GM10266 (cell line): ENCODE measurements around the gene NTRK2.

Experiments used
- DNase-seq: peaks from one replicate; pipeline ENCODE4 v3.0.0; 2012; ENCODE audit errors: extremely low spot score
- TF ChIP-seq, protein P1 (sequence below): IDR thresholded peaks from 2 replicates; pipeline ENCODE4 v1.5.1; 2012; ENCODE audit warnings: mild to moderate bottlenecking, low read depth; ENCODE audit not compliant: control insufficient read depth, insufficient read depth; ENCODE audit errors: missing control alignments

The NTRK2 gene

DNA sequence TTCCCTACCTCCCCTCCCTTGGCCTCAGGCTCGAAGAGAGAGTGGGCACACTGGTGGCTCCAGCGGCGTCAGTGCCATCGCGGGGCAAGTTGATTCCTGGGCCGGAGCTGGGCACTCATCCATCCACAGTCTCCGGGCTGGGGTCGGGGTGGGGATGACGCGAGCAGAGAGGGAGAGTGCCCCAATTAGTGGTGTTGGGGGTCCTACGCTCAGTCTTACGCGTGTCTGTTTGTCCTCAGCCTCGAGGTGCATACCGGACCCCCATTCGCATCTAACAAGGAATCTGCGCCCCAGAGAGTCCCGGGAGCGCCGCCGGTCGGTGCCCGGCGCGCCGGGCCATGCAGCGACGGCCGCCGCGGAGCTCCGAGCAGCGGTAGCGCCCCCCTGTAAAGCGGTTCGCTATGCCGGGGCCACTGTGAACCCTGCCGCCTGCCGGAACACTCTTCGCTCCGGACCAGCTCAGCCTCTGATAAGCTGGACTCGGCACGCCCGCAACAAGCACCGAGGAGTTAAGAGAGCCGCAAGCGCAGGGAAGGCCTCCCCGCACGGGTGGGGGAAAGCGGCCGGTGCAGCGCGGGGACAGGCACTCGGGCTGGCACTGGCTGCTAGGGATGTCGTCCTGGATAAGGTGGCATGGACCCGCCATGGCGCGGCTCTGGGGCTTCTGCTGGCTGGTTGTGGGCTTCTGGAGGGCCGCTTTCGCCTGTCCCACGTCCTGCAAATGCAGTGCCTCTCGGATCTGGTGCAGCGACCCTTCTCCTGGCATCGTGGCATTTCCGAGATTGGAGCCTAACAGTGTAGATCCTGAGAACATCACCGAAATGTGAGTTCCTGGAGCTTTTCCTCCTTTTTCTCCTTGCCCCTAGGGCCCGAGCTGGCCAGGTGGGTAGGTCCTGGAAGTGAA lies 861 bp downstream of the NTRK2 start:
- TF ChIP-seq, protein P1, sequence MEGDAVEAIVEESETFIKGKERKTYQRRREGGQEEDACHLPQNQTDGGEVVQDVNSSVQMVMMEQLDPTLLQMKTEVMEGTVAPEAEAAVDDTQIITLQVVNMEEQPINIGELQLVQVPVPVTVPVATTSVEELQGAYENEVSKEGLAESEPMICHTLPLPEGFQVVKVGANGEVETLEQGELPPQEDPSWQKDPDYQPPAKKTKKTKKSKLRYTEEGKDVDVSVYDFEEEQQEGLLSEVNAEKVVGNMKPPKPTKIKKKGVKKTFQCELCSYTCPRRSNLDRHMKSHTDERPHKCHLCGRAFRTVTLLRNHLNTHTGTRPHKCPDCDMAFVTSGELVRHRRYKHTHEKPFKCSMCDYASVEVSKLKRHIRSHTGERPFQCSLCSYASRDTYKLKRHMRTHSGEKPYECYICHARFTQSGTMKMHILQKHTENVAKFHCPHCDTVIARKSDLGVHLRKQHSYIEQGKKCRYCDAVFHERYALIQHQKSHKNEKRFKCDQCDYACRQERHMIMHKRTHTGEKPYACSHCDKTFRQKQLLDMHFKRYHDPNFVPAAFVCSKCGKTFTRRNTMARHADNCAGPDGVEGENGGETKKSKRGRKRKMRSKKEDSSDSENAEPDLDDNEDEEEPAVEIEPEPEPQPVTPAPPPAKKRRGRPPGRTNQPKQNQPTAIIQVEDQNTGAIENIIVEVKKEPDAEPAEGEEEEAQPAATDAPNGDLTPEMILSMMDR: no peak
- DNase-seq: peak; percentile 25

DNA sequence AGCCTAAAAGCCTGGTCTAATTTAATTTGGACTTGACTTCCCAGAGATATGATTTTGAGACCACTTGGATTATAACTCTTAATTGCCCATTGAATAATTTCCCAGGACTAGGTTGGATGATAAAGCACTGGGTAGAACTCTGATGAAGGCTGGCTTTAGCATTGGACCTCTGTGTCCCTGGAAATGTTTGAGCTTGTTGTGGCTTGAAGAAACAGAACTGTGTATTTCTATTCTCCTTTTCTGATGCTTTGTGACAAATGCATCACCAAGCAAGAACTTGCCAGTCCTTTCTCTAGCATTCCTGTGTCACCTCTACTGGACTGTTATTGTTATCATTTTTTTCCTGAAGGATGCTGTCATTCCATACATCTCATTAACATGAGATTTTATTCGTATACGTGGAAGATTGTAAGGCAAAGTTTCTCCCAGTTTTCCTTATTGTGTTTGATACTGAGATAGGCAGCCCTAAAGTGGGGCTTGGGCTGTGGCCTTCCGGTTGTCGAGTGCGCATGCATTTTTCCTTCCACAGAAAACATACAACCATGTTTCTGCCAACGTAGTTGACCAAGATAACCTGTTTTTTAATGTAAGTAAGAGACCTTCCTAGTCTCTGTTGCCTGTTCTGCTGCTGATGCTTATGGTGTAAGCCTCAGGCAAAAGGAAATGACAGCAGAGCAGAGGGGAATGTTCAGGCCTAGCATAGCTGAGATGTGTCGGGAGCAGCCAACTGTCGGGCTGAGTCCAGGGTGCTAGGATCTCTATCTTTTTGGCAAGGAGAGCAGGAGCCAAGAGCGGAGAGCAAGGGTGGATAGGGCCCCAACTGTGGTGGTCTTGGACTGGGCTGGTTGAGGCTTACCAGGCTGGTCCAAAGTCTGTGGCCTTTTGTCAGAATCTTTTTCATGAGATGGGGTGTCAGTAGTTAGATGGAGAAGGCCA lies 2.3 kb downstream of the NTRK2 start:
- TF ChIP-seq, protein P1: no peak
- no peak for DNase-seq

DNA sequence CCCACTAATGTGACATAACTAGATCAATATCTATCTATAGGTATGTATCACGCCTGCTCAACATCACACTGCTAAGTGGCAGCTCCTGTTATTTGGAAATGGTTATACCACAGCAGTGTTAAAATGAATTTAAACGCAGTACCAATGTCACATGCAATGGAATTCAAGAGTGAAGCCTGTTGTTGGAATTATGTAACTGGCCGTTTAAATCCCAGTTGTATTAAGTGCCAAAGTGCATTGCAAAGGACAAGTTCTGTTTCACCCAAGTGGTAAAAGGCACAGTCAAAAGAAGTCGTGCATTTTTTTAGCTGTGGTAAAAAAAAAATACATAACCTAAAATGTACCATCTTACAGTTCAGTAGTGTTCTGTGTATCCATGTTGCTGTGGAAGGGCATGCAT lies 4.3 kb downstream of the NTRK2 start:
- DNase-seq: no peak
- TF ChIP-seq, protein P1: no peak

DNA sequence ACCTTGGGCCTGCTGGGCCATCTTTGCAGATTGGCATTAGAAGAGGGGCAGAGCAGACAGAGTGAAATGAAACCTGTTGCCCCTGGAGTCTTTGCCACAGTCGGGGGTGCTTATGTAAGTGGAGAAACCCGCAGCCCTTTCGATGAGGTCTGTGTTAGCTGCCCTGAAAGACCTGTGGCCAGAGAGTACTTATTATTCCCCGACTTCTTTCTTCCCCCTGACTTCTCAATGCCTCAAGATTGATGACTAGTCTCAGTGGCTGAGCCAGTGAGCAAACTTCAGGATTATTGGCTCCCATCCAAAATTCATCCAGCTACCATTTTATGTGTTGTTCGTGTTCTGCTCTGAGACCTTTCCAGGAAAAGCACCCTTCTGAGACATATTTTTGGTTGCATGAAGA lies 7.6 kb downstream of the NTRK2 start:
- no peak for DNase-seq
- TF ChIP-seq, protein P1: no peak

DNA sequence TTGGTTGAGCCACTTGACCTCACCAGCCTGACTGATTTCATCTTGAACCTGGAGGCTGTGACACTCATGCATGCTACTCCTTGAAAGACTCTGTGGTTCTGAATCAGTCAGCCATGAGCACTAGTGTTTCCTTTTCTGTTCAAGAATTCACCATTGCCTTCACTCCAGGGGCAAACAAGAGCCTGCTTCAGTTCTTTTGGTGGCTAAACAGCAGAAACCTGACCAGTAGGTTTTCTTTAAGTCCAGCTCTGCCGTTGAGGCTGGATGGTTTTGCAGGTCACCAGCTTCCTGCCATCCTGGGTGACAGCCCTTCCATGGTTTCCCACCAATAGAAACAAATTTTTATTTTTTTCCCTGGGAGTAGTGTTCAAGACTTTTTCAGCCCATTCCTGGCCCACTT lies 10.0 kb downstream of the NTRK2 start:
- TF ChIP-seq, protein P1: no peak
- no peak for DNase-seq

DNA sequence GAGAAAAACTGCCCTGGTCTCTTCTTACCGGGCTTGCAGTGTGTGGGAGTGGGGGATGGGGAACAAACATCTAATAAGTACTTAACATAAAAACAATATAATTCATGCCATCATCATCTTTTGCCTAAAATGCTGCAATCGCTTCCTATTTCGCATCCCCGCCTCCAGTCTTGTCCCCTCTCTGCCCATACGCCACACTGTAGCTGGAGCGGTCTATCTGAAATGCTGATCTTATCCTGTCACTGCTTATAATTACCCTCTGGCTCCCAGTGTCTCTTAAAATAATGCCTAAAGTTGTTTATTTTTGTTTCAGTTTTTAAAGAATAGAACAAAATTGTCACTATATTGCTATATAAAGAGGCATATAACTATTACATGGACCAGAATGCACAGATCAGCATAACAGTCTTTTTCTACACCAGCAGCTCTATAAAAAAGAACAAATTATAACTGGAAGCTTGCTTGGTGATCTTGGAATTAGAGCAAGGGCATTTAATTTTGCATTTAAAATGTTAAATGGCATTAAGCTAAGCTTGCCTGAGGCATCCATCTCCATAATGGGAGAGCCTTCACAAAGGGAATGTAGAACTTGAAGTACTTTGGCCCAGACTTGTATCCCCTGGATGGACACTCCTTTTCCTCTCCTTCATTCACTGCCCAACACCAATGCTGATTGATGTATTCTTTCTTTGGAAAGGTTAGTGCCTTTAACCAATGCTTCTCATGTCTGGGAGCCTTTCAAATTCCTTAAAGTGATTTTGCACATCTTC lies 12.2 kb downstream of the NTRK2 start:
- DNase-seq: no peak
- TF ChIP-seq, protein P1: no peak
